ENCODE data around the gene COPA.

Gene COPA

GRCh38 chr1:160367934-160368923 lies 25.2 kb upstream of the COPA start:
- Histone ChIP-seq H3K36me3 (ENCODE audit: insufficient read depth, insufficient read length, low read length) (no peaks in the 10 kb centered on the region), H3K27me3 (ENCODE audit: insufficient read depth, insufficient read length) (no peaks in the 10 kb centered on the region), H3K4me3 (ENCODE audit: insufficient read length, low read depth) (no peak overlapping the region), H3K9me3 (ENCODE audit: insufficient read depth, low read length) (no peaks in the 10 kb centered on the region), H3K4me1 (ENCODE audit: insufficient read depth, insufficient read length) (peaks cover 9% of the 10 kb centered on the region), H3K9ac (ENCODE audit: insufficient read length, low read depth) (no peak overlapping the region)
- TF ChIP-seq SUZ12 (IDR thresholded peaks at IDR 0.05; ENCODE audit: extremely low read depth, insufficient read depth, insufficient read length) (no peak), ZNF274 (IDR thresholded peaks at IDR 0.05; ENCODE audit: low read depth, low read length) (no peak), YY1 (IDR thresholded peaks at IDR 0.05; ENCODE audit: insufficient read depth, insufficient read length) (no peak)
- no peak for DNase-seq (ENCODE audit: low read depth, low spot score)

GRCh38 chr1:160367516-160367900 lies 24.5 kb upstream of the COPA start:
- TF ChIP-seq SUZ12 (IDR thresholded peaks at IDR 0.05; ENCODE audit: extremely low read depth, insufficient read depth, insufficient read length) (no peak), ZNF274 (IDR thresholded peaks at IDR 0.05; ENCODE audit: low read depth, low read length) (no peak), YY1 (IDR thresholded peaks at IDR 0.05; ENCODE audit: insufficient read depth, insufficient read length) (no peak)
- Histone ChIP-seq H3K36me3 (ENCODE audit: insufficient read depth, insufficient read length, low read length) (no peaks in the 10 kb centered on the region), H3K4me1 (ENCODE audit: insufficient read depth, insufficient read length) (peaks cover 15% of the 10 kb centered on the region), H3K4me3 (ENCODE audit: insufficient read length, low read depth) (no peak overlapping the region), H3K9me3 (ENCODE audit: insufficient read depth, low read length) (no peaks in the 10 kb centered on the region), H3K9ac (ENCODE audit: insufficient read length, low read depth) (no peak overlapping the region), H3K27me3 (ENCODE audit: insufficient read depth, insufficient read length) (no peaks in the 10 kb centered on the region)
- no peak for DNase-seq (ENCODE audit: low read depth, low spot score)

- H3K9ac ChIP-seq (ENCODE audit: insufficient read length, low read depth): no peak within 1 kb of the TSS
- no peaks in the 10 kb centered on the region for H3K27me3 ChIP-seq (ENCODE audit: insufficient read depth, insufficient read length)
- no peak for DNase-seq (ENCODE audit: low read depth, low spot score)
- H3K4me1 ChIP-seq (ENCODE audit: insufficient read depth, insufficient read length): peaks cover 18% of the 10 kb centered on the region
- H3K9me3 ChIP-seq (ENCODE audit: insufficient read depth, low read length): no peaks in the 10 kb centered on the region
- no peak within 1 kb of the TSS for H3K4me3 ChIP-seq (ENCODE audit: insufficient read length, low read depth)
- no peaks in the 10 kb centered on the region for H3K36me3 ChIP-seq (ENCODE audit: insufficient read depth, insufficient read length, low read length)
- TF ChIP-seq SUZ12 (IDR thresholded peaks at IDR 0.05; ENCODE audit: extremely low read depth, insufficient read depth, insufficient read length): no peak
- no peak for TF ChIP-seq YY1 (IDR thresholded peaks at IDR 0.05; ENCODE audit: insufficient read depth, insufficient read length)
- TF ChIP-seq ZNF274 (IDR thresholded peaks at IDR 0.05; ENCODE audit: low read depth, low read length): no peak
These were observed 23.9 kb upstream of the COPA start, which contains the start of gene NHLH1 for GRCh38 chr1:160366731-160367515. Gene NHLH1 (plus strand): TSS chr1:160367071. CDS start chr1:160370732, 3,661 bp downstream.

- H3K36me3 ChIP-seq (ENCODE audit: insufficient read depth, insufficient read length, low read length): peaks cover 13% of the 10 kb centered on the region
- no peak overlapping the region for H3K9ac ChIP-seq (ENCODE audit: insufficient read length, low read depth)
- no peaks in the 10 kb centered on the region for H3K9me3 ChIP-seq (ENCODE audit: insufficient read depth, low read length)
- no peak overlapping the region for H3K4me3 ChIP-seq (ENCODE audit: insufficient read length, low read depth)
- no peaks in the 10 kb centered on the region for H3K27me3 ChIP-seq (ENCODE audit: insufficient read depth, insufficient read length)
- TF ChIP-seq ZNF274 (IDR thresholded peaks at IDR 0.05; ENCODE audit: low read depth, low read length) (no peak), SUZ12 (IDR thresholded peaks at IDR 0.05; ENCODE audit: extremely low read depth, insufficient read depth, insufficient read length) (no peak), YY1 (IDR thresholded peaks at IDR 0.05; ENCODE audit: insufficient read depth, insufficient read length) (no peak)
- peaks cover 23% of the 10 kb centered on the region for H3K4me1 ChIP-seq (ENCODE audit: insufficient read depth, insufficient read length)
- no peak for DNase-seq (ENCODE audit: low read depth, low spot score)
These were observed 22.3 kb upstream of the COPA start for GRCh38 chr1:160365325-160365724.

GRCh38 chr1:160363951-160364735 lies 21.1 kb upstream of the COPA start:
- no peak for DNase-seq (ENCODE audit: low read depth, low spot score)
- TF ChIP-seq YY1 (IDR thresholded peaks at IDR 0.05; ENCODE audit: insufficient read depth, insufficient read length) (no peak), ZNF274 (IDR thresholded peaks at IDR 0.05; ENCODE audit: low read depth, low read length) (no peak), SUZ12 (IDR thresholded peaks at IDR 0.05; ENCODE audit: extremely low read depth, insufficient read depth, insufficient read length) (no peak)
- Histone ChIP-seq H3K4me1 (ENCODE audit: insufficient read depth, insufficient read length) (peaks cover 23% of the 10 kb centered on the region), H3K4me3 (ENCODE audit: insufficient read length, low read depth) (no peak overlapping the region), H3K9me3 (ENCODE audit: insufficient read depth, low read length) (no peaks in the 10 kb centered on the region), H3K36me3 (ENCODE audit: insufficient read depth, insufficient read length, low read length) (peaks cover 25% of the 10 kb centered on the region), H3K9ac (ENCODE audit: insufficient read length, low read depth) (peak overlapping the region; percentile 22), H3K27me3 (ENCODE audit: insufficient read depth, insufficient read length) (no peaks in the 10 kb centered on the region)

- H3K9ac ChIP-seq (ENCODE audit: insufficient read length, low read depth): peak overlapping the region; percentile 61
- no peaks in the 10 kb centered on the region for H3K9me3 ChIP-seq (ENCODE audit: insufficient read depth, low read length)
- TF ChIP-seq SUZ12 (IDR thresholded peaks at IDR 0.05; ENCODE audit: extremely low read depth, insufficient read depth, insufficient read length) (no peak), ZNF274 (IDR thresholded peaks at IDR 0.05; ENCODE audit: low read depth, low read length) (no peak), YY1 (IDR thresholded peaks at IDR 0.05; ENCODE audit: insufficient read depth, insufficient read length) (no peak)
- peaks cover 32% of the 10 kb centered on the region for H3K36me3 ChIP-seq (ENCODE audit: insufficient read depth, insufficient read length, low read length)
- no peak for DNase-seq (ENCODE audit: low read depth, low spot score)
- no peak overlapping the region for H3K4me3 ChIP-seq (ENCODE audit: insufficient read length, low read depth)
- H3K4me1 ChIP-seq (ENCODE audit: insufficient read depth, insufficient read length): peaks cover 23% of the 10 kb centered on the region
- H3K27me3 ChIP-seq (ENCODE audit: insufficient read depth, insufficient read length): no peaks in the 10 kb centered on the region
These were observed 20.0 kb upstream of the COPA start for GRCh38 chr1:160363010-160363409.
